ENCODE data around the gene MPI.

- TF ChIP-seq ZNF202 (tag by site-specific recombination; IDR thresholded peaks at IDR 0.05; ENCODE audit: borderline replicate concordance) (no peak), TCF7L2 (IDR thresholded peaks at IDR 0.05; ENCODE audit: borderline replicate concordance, low read depth, low read length) (no peak)
- TF ChIP-seq, protein P1, sequence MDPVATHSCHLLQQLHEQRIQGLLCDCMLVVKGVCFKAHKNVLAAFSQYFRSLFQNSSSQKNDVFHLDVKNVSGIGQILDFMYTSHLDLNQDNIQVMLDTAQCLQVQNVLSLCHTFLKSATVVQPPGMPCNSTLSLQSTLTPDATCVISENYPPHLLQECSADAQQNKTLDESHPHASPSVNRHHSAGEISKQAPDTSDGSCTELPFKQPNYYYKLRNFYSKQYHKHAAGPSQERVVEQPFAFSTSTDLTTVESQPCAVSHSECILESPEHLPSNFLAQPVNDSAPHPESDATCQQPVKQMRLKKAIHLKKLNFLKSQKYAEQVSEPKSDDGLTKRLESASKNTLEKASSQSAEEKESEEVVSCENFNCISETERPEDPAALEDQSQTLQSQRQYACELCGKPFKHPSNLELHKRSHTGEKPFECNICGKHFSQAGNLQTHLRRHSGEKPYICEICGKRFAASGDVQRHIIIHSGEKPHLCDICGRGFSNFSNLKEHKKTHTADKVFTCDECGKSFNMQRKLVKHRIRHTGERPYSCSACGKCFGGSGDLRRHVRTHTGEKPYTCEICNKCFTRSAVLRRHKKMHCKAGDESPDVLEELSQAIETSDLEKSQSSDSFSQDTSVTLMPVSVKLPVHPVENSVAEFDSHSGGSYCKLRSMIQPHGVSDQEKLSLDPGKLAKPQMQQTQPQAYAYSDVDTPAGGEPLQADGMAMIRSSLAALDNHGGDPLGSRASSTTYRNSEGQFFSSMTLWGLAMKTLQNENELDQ (tag by site-specific recombination; IDR thresholded peaks at IDR 0.05; ENCODE audit: low read depth), result no peak
Measured at GRCh38 chr15:74913041-74913440, 23.2 kb downstream of the MPI start.

Measured in HEK293 (cell line).